Measurements from ENCODE around the gene SLC5A10. TPM values are rescaled to one million over a fixed set of nuclear protein-coding genes. Genes with fewer than 3 reads are reported as not detected.
A peak's percentile ranks its signal among the peaks of the same experiment; 100 is the strongest.

SLC5A10 gene
- total RNA-seq, 1 experiment from 2014 or later: 0.17 TPM

DNA sequence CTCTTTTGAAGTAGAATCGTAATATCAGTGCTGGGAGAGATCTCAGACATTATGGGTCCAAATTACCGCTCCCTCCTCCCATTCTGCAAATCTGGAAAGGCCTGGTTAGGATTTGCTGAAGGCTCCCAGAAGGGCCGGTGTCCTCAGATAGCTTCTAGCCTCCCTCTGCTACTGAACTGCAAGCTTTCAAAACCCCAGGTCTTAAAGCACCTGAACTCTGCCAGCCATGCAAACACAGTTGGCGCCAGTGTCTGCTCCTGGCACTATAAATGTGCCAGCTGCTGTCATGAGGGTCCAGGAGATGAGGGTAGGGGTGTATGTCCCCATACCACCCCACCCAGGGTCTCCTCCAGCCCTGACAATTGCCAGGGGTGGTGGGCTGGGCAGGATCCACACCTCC is 24.2 kb downstream of the SLC5A10 start:
- Histone ChIP-seq H3K9me2 (ENCODE audit: insufficient read depth) (no peaks in the 10 kb centered on the region), H3K4me3 (no peak overlapping the region), H3K9me3 (ENCODE audit: insufficient read depth, low read depth) (no peaks in the 10 kb centered on the region), H3K36me3 (ENCODE audit: low read depth) (peaks cover 11% of the 10 kb centered on the region; the same call in 1 of the 2 replicates), H3K4me1 (replicated peaks; ENCODE audit: insufficient read depth) (no peaks in the 10 kb centered on the region), H3K79me2 (ENCODE audit: low read depth) (no peaks in the 10 kb centered on the region), H3F3A (ENCODE audit: insufficient read depth, low read depth) (peaks cover 5% of the 10 kb centered on the region; the same call in 1 of the 2 replicates), H4K20me1 (ENCODE audit: insufficient read depth) (no peaks in the 10 kb centered on the region; the same call in 1 of the 2 replicates), H3K4me2 (no peak overlapping the region), H3K27ac (no peak overlapping the region), H2AFZ (no peak overlapping the region), H3K27me3 (ENCODE audit: insufficient read depth, low read depth) (no peaks in the 10 kb centered on the region)
- DNase-seq: no peak
- BruUV-seq (replicated peaks): no TSS peak
- intact Hi-C loops (cut with micrococcal nuclease; ENCODE audit: unreplicated experiment): no loop called here
- ChIA-PET POLR2A (ENCODE audit: unreplicated experiment) (no interaction called here), CTCF (interaction anchor here (0.6 kb wide), 1 partner anchor 786 kb away, joined by 3 read pairs; no protein-coding TSS in a partner anchor)
- TF ChIP-seq, protein P1, sequence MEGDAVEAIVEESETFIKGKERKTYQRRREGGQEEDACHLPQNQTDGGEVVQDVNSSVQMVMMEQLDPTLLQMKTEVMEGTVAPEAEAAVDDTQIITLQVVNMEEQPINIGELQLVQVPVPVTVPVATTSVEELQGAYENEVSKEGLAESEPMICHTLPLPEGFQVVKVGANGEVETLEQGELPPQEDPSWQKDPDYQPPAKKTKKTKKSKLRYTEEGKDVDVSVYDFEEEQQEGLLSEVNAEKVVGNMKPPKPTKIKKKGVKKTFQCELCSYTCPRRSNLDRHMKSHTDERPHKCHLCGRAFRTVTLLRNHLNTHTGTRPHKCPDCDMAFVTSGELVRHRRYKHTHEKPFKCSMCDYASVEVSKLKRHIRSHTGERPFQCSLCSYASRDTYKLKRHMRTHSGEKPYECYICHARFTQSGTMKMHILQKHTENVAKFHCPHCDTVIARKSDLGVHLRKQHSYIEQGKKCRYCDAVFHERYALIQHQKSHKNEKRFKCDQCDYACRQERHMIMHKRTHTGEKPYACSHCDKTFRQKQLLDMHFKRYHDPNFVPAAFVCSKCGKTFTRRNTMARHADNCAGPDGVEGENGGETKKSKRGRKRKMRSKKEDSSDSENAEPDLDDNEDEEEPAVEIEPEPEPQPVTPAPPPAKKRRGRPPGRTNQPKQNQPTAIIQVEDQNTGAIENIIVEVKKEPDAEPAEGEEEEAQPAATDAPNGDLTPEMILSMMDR (conservative IDR thresholded peaks at IDR 0.05): no peak
- no peak for TF ChIP-seq EZH2 (IDR thresholded peaks at IDR 0.05; ENCODE audit: low read depth)

DNA sequence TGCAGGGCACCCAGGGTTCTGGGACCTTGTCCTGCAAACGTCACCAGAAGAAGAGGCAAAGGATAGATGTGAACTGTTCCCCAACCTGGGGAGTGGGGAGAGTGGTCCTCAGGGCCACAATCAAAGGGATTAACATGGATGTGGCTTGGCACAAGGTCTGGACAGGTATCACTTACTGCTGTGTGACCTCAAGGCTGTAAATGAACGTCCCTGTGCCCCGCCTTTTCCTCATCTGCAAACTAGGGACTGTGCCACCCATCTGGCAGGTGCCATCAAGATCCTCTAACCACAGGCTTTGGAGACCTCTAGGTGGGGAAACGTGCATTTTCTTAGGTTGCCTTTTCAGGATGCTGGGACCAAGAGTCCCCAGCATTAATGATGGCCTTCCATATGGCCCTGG is 25.1 kb downstream of the SLC5A10 start:
- H3K27ac ChIP-seq: no peak overlapping the region
- ChIA-PET POLR2A (ENCODE audit: unreplicated experiment) (no interaction called here), CTCF (no interaction called here)
- peaks cover 9% of the 10 kb centered on the region; the same call in 1 of the 2 replicates for H3F3A ChIP-seq (ENCODE audit: insufficient read depth, low read depth)
- no peak overlapping the region for H2AFZ ChIP-seq
- H4K20me1 ChIP-seq (ENCODE audit: insufficient read depth): peaks cover 4% of the 10 kb centered on the region; the same call in 1 of the 2 replicates
- no peak overlapping the region for H3K4me3 ChIP-seq
- no peak for DNase-seq
- H3K79me2 ChIP-seq (ENCODE audit: low read depth): no peaks in the 10 kb centered on the region
- peaks cover 11% of the 10 kb centered on the region; the same call in 1 of the 2 replicates for H3K36me3 ChIP-seq (ENCODE audit: low read depth)
- no peak for TF ChIP-seq EZH2 (IDR thresholded peaks at IDR 0.05; ENCODE audit: low read depth)
- TF ChIP-seq, protein P1 (conservative IDR thresholded peaks at IDR 0.05): no peak
- peaks cover 4% of the 10 kb centered on the region; the same call in 1 of the 2 replicates for H3K4me1 ChIP-seq (replicated peaks; ENCODE audit: insufficient read depth)
- no peaks in the 10 kb centered on the region for H3K9me2 ChIP-seq (ENCODE audit: insufficient read depth)
- H3K9me3 ChIP-seq (ENCODE audit: insufficient read depth, low read depth): no peaks in the 10 kb centered on the region
- intact Hi-C loops (cut with micrococcal nuclease; ENCODE audit: unreplicated experiment): no loop called here
- H3K27me3 ChIP-seq (ENCODE audit: insufficient read depth, low read depth): no peaks in the 10 kb centered on the region
- no peak overlapping the region for H3K4me2 ChIP-seq
- BruUV-seq (replicated peaks): no TSS peak

DNA sequence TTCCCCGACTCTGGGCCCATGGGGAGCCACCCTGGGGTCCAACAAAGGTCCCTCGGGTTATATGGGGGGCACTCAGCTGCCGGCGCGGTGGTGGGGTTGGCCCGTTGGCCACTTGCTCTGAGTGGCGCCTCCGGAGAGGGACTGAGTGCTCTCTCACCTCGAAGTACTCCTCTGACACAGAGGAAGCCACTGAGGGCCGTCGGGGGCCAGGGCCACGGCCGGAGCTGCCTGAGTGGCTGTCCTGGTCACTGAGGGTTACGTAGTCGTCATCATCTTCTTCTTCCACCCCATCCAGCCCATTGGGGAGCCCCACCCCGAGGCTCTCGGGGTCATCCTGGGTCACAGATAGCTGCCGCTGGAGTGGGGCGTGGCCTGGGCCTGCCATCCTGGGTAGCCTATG is 25.7 kb downstream of the SLC5A10 start:
- H3K4me3 ChIP-seq: no peak overlapping the region
- H4K20me1 ChIP-seq (ENCODE audit: insufficient read depth): peaks cover 5% of the 10 kb centered on the region
- no peak overlapping the region for H3K4me2 ChIP-seq
- TF ChIP-seq EZH2 (IDR thresholded peaks at IDR 0.05; ENCODE audit: low read depth): no peak
- TF ChIP-seq, protein P1 (conservative IDR thresholded peaks at IDR 0.05): no peak
- BruUV-seq (replicated peaks): TSS peak; percentile 3
- no peak overlapping the region for H2AFZ ChIP-seq
- intact Hi-C loops (cut with micrococcal nuclease; ENCODE audit: unreplicated experiment): no loop called here
- peaks cover 10% of the 10 kb centered on the region for H3K4me1 ChIP-seq (replicated peaks; ENCODE audit: insufficient read depth)
- no peaks in the 10 kb centered on the region for H3K9me3 ChIP-seq (ENCODE audit: insufficient read depth, low read depth)
- no peak overlapping the region for H3K27ac ChIP-seq
- ChIA-PET CTCF (no interaction called here), POLR2A (ENCODE audit: unreplicated experiment) (no interaction called here)
- peaks cover 10% of the 10 kb centered on the region; the same call in 1 of the 2 replicates for H3F3A ChIP-seq (ENCODE audit: insufficient read depth, low read depth)
- no peaks in the 10 kb centered on the region for H3K27me3 ChIP-seq (ENCODE audit: insufficient read depth, low read depth)
- no peaks in the 10 kb centered on the region for H3K79me2 ChIP-seq (ENCODE audit: low read depth)
- H3K36me3 ChIP-seq (ENCODE audit: low read depth): peaks cover 11% of the 10 kb centered on the region; the same call in 1 of the 2 replicates
- DNase-seq: no peak
- no peaks in the 10 kb centered on the region for H3K9me2 ChIP-seq (ENCODE audit: insufficient read depth)
